HG03066 (cell line): ENCODE measurements around the gene CCR1.
"Not testable (repeated sequence)": the region's sequence is repeated elsewhere in the genome, so short reads cannot be mapped to it uniquely, and the experiment has no call there.

Experiments
- ATAC-seq: cut with Tn5 transposase; IDR thresholded peaks from one replicate; pipeline ENCODE4 v1.9.1; 2021; ENCODE audit warnings: low read depth; ENCODE audit not compliant: unreplicated experiment

The CCR1 gene

DNA sequence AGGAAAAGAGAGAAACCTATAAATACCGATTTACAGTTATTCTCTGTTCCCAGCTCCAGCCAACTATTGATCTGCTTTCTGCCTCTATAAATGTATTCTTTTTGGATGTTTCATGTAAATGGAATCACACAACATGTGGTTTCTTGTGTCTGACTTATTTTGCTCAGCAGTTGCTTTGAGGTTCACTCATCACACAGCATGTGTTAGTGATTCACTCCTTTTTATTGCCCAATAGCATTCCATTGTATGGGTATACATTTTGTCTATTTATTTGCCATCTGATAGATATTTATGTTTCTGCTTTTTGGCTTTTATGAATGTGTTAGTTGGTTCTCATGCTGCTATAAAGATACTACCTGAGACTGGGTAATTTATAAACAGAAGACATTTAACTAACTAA, 23.6 kb downstream of the CCR1 start:
- ATAC-seq, result no peak

- no peak for ATAC-seq
Measured at GRCh38 chr3:46183330-46183729, 24.8 kb downstream of the CCR1 start.

DNA sequence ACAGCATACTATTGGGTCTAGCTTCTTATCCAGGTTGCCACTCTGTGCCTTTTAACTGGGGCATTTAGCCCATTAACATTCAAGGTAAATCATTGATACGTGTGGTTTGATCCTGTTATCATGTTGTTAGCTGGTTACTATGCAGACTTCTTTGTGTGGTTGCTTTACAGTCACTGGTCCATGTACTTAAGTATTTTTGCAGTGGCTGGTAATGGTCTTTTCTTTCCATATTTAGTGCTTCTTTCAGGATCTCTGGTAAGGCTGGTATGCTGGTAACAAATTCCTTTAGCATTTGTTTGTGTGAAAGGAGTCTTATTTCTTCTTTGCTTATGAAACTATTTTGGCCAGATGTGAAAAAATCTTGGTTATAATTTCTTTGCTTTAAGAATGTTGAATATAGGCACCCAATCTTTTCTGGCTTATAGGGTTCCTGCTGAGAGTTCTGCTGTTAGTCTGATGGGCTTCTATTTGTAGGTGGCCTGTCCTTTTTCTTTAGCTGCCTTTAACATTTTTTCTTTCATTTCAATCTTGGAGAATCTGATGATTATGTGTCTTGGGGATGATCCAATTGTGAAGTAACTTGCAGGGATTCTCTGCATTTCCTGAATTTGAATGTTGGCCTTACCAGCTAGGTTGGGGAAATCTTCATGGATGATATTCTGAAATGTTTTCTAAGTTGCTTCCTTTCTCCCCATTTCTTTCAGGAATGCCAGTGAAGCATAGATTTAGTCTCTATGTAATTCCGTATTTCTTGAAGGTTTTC, 39.3 kb downstream of the CCR1 start:
- ATAC-seq, result no peak

- no peak for ATAC-seq
Measured at GRCh38 chr3:46163556-46164041, 44.5 kb downstream of the CCR1 start.

- ATAC-seq, result no peak
Measured at GRCh38 chr3:46162975-46163555, 45.0 kb downstream of the CCR1 start.

DNA sequence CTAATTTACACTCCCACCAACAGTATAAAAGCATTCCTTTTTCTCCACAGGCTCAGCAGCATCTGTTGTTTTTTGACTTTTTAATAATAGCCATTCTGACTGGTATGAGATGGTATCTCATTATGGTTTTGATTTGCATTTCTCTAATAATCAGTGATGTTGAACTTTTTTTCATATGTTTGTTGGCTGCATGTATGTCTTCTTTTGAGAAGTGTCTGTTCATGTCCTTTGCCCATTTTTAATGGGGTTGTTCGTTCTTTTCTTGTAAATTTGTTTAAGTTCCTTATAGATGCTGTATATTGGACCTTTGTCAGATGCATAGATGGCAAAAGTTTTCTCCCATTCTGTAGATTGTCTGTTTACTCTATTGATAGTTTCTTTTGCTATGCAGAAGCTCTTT, 50.4 kb downstream of the CCR1 start:
- not testable (repeated sequence) for ATAC-seq

GRCh38 chr3:46154311-46154710, 53.8 kb downstream of the CCR1 start:
- ATAC-seq, result no peak
